Hematopoietic multipotent progenitor cell treated with erythropoietin and hydrocortisone succinate and interleukin-3 and kit ligand, for 15 days (in vitro differentiated cells): ENCODE measurements around the gene ARID1B.

Experiments used
- DNase-seq: peaks from one replicate; pipeline ENCODE4 v3.0.0-alpha.2; 2015; ENCODE audit warnings: low spot score

The ARID1B gene

GRCh38 chr6:156852147-156852857 is 75.1 kb downstream of the ARID1B start:
- DNase-seq, result no peak

- no peak for DNase-seq
Measured at GRCh38 chr6:156852858-156853216, 75.7 kb downstream of the ARID1B start.

- DNase-seq, result no peak
Measured at GRCh38 chr6:156853733-156854132, 76.6 kb downstream of the ARID1B start.

- peak; percentile 58 for DNase-seq
Measured at GRCh38 chr6:156854466-156855161, 77.4 kb downstream of the ARID1B start.

GRCh38 chr6:156857573-156857972 is 80.4 kb downstream of the ARID1B start:
- DNase-seq, result no peak

DNA sequence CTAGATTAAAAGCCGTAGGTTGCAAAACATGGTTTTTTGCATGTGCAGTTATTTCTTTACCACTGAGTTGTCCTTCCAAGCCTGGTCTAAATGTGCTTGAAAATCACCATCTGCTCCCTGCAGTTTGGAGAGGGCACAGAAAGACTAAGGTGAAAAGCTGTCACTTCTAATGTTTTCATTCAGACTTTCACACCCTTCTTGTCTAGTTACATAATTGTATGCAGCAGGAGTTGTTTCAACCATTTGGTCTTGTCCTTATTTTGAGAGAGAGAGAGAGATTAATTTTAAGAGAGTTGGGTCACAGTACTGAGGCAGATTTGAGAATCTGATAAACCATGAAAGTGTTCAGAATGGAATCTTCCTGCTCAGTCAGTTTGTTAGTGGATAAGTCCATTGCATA is 82.5 kb downstream of the ARID1B start:
- DNase-seq, result no peak

DNA sequence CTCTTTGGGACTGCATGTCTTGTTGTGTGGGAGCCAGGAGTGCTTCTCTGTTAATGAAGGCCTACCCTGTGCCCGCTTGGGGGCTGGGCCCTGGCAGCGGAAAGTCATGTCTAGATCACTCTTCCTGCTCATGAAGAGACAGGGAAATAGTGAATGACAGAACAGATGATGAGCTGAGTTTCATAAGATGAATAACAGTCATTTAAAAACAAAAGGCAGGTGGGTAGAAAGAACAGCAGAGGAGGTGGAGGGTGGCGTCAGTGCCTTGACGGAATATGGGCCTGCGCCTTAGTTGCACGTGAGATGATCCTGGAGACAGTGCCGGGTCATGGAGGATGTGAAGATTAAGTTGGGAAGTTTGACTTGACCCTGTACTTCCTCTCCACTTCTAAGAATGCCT is 85.5 kb downstream of the ARID1B start:
- DNase-seq, result no peak

DNA sequence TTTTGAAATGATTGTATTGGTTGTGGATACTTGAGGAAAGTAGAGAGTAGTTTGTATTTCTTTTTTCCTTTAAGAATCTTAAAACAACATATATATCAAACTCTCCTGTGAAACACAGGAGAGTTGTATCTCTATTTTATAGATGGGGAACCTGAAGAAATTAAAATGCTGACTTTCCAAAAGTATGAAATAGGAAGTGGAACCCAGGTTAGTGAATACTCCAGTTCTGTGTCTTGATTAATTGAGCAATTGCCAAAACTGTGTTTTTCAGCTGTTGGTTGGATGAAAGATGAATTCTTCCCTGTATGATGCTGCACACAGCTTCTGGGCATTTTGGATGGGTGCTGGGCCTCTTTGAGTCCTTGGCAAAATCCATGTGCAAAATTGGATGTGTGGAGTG is 86.3 kb downstream of the ARID1B start:
- DNase-seq, result no peak

- no peak for DNase-seq
Measured at GRCh38 chr6:156864557-156864956, 87.4 kb downstream of the ARID1B start.

GRCh38 chr6:156865019-156865629 is 87.9 kb downstream of the ARID1B start:
- DNase-seq, result no peak

DNA sequence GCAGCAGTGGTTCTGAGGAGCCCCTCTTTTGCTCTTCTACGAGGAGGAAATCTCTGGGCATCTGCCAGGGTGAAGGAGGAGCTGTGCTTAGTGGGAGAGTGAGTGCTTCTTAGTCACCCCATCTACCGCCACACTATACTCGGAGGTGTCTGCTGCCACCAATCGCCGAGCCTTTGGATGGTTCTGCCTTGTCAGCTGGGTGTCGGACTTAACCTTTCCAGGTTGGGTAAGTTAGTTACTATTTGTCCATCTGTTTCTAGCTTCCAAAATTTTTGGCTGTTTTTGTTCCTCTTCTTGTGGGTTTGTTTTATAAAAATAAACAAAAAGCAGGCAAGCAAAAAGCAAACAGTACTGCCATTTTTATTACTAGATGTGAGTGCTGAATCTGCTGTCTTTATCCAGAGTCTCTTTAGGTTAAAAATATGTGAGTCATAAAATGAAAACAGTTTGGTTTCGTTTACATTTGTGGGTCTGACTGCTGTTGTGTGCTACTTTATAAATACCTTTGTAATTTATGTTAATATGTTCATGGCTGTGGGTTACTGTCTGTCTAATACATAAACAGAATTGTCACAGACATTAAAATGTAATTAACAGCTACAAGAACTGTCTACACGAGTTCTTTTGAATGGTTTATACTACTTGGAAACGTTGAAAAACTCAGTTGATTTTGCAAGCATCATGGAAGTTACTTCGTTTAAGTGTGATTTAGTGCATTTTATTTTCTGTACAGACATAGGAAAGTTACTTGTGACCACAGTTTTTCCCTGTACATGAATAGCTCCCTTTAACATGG is 89.2 kb downstream of the ARID1B start:
- peak; percentile 42 for DNase-seq

DNA sequence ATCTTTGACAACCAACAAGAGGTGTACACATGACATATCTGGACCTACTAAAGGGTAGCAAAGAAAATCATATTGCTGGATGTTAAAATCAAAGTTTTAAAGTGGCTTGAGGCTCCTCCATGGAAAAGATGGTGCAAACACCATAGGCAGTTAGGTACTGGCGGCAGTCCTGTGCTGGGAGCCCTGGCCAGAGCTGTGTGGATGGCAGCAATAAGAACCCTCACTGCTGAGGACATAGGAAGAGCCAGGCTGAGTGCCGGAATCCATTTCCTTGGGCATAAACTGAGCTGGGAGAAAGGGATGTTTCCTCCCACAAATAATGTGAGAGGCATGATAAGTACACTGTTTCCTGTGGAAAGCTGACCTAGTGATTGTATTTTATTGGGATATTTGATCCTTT is 89.9 kb downstream of the ARID1B start:
- DNase-seq, result no peak

- DNase-seq, result no peak
Measured at GRCh38 chr6:156868385-156868784, 91.2 kb downstream of the ARID1B start.

DNA sequence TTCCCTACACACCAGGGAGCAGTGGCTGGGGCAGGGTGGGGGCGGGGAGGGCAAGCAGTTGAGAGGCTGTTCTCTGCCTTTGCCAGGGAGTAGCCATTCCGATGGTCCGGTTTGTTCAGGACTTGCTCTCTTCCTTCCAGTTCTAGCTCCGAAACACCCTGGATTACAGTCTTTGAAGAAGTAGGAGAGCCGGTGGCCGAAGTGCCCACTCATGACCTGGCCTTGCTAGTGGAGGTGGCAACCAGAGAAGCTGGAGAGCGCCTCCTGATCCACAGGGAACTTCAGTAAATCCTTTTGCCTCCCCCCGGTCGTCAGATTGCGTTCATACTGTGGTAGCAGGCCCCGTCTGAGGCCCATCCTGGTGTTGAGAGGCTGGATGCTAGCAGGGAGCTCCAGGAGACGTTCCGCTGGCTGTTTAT is 92.8 kb downstream of the ARID1B start:
- no peak for DNase-seq

DNA sequence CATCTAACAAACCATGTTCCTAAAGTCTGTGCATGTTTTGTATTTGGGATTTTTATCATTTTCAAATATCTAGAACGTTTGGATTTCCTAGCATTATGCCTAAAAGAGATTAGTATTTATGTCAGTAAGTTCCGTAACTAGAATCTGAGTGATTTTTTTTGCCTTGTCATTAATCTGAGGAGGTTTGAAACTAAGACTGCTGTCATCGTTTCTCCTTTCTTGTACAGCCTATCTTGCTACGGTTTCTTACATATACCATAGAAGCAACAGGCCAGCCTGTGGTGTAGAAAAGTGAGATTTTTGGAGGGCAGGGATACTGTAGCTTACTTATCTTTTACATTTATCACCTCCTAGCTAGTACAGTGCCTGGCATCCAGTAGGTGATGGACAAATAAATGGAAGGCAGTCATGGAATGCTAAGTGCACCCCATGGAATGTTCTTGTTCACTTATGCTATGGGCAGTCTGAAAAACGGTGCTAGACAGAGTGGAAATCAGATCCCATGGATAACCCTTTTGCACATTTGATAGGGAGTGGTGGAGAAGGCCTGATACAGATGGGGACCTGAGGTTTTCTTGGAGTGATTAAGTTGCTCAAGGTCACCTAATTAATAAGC is 93.9 kb downstream of the ARID1B start:
- no peak for DNase-seq

DNA sequence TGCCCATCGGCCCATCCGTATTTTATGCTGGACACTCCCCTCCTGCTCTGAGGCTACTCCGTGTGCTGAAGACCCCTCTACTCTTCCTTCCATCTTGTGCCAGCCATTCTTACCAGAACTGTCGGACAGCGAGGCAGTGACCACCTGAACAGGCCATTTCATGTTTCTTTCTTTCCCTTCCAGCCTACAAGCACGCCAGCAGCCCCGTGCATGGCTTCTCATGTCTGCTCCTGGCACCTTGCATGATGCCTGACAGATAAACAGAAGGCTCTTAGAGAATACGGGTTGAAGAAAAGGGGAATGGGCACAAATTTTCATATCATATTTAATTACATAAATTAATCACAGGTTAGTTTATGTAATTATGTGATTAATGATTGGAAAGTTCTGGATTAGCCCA is 95.7 kb downstream of the ARID1B start:
- no peak for DNase-seq

- DNase-seq, result no peak
Measured at GRCh38 chr6:156873654-156874380, 96.6 kb downstream of the ARID1B start.

DNA sequence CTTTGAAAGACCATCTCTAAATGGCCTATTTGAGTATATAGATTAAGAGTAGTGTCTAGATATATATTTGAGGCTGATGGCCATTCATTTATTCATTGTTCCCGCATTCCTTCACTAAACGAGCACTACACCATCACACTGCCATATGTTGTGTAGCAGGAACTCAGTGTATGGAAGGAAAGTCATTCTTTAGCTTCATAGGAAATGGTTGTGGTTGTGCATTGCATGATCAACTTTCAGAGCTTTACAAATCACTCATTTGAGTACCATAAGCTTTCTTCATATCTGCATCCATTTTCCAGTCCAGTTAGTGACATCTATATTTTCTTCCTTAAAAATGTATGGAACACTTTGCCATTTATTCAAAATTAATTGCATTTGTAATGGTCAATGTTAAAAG is 97.9 kb downstream of the ARID1B start:
- no peak for DNase-seq

GRCh38 chr6:156876302-156876701 is 99.1 kb downstream of the ARID1B start:
- no peak for DNase-seq

GRCh38 chr6:156877126-156877863 is 100.1 kb downstream of the ARID1B start:
- DNase-seq, result no peak

GRCh38 chr6:156878681-156879080 is 101.5 kb downstream of the ARID1B start:
- DNase-seq, result no peak
